Activated naive CD4-positive, alpha-beta T cell treated with anti-CD3 and anti-CD28 coated beads for 36 hours (primary cell): ENCODE measurements around the gene PLPPR2. TPM values are rescaled to one million over a fixed set of nuclear protein-coding genes. Genes with fewer than 3 reads are reported as not detected.
"Not testable (repeated sequence)": the region's sequence is repeated elsewhere in the genome, so short reads cannot be mapped to it uniquely, and the experiment has no call there.

Experiments used
- CTCF ChIA-PET: fragments of 350-600 bp; sonication (Branson Sonifier 250); formaldehyde crosslinking; loops from one replicate; lab custom pipeline; 2021; ENCODE audit warnings: antibody characterized with exemption; lab: Charles Lee
- DNase-seq: peaks from one replicate; pipeline ENCODE4 v3.0.0-alpha.2; 2020
- H3K27ac Mint-ChIP-seq: one replicate; pipeline ENCODE4 v1.8.0; 2021; ENCODE audit warnings: mild to moderate bottlenecking, mixed read lengths
- H3K27me3 Mint-ChIP-seq: one replicate; pipeline ENCODE4 v1.8.0; 2021; ENCODE audit warnings: low read depth, mixed read lengths
- H3K36me3 Mint-ChIP-seq: one replicate; pipeline ENCODE4 v1.8.0; 2021; ENCODE audit warnings: low read depth, mixed read lengths
- H3K4me1 Mint-ChIP-seq: one replicate; pipeline ENCODE4 v1.8.0; 2021; ENCODE audit warnings: low read depth, mixed read lengths
- H3K4me3 Mint-ChIP-seq: one replicate; pipeline ENCODE4 v1.8.0; 2021; ENCODE audit warnings: mild to moderate bottlenecking, moderate library complexity, mixed read lengths
- H3K9me3 Mint-ChIP-seq: one replicate; pipeline ENCODE4 v1.8.0; 2021; ENCODE audit warnings: mixed read lengths
- intact Hi-C: fragments of 100-400 bp; cut with micrococcal nuclease; formaldehyde crosslinking; loops from one replicate; pipeline ENCODE4 v1.15.1; 2023
- total RNA-seq, 2 experiments: library from RNA; stranded (reverse); gene quantifications; one replicate each; pipeline ENCODE4 v1.2.3, GENCODE V29; 2021

Gene PLPPR2
- total RNA-seq, 2 experiments from 2014 or later, result 2.6 to 2.8 TPM

DNA sequence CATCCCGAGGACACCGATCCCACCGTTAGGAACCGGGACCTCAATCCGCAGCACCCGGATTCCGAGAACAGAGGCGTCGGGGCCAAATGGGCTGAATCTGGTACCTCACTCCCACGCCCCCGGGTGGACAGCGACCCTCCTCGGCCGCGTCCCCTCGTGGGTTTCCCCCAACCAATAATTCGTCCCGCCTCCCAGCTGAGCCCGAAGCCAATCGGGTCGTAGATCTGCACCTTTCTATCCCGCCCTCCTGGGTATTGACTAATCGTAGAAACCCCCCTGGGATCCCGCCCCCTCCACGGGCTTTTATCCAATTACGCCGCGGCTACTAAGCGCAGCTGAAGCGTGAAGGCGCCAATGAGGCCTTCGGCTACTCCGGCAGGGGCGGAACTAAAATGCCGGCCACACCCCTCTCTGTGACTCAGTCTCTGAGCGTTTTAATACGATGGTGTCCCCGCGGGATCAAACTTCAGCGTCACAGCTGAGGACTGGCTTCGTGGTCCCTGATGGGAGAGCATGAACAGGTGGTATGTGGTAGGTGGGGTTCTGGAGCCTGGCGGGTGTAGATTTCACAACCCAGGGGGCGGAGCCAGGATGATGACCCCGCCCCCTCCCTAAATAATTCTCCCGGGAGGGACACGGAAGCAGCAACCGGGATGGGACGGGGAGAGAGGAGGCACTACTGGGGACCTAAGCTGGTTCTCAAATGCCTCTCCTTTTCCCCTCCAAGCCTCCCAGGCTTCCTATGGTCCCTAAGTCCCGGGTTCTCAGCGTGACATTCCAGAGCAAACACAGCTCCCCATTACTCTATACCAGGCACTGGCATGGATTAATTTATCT lies 8.9 kb upstream of the PLPPR2 start, which contains the start of the genes CCDC159 and TMEM205:
Gene CCDC159 (plus strand): TSS at position 416 of the 837 bp plus-strand sequence. CDS start 88 bp downstream, at position 504.
Gene TMEM205 (minus strand): TSS at position 165 of the 837 bp plus-strand sequence. CDS start 649 bp downstream, outside the sequence.
- CTCF ChIA-PET, result interaction anchor here (0.6 to 0.9 kb wide), 6 partner anchors 26 to 217 kb away, joined by 3 to 6 read pairs (median 4); no protein-coding TSS in a partner anchor

DNA sequence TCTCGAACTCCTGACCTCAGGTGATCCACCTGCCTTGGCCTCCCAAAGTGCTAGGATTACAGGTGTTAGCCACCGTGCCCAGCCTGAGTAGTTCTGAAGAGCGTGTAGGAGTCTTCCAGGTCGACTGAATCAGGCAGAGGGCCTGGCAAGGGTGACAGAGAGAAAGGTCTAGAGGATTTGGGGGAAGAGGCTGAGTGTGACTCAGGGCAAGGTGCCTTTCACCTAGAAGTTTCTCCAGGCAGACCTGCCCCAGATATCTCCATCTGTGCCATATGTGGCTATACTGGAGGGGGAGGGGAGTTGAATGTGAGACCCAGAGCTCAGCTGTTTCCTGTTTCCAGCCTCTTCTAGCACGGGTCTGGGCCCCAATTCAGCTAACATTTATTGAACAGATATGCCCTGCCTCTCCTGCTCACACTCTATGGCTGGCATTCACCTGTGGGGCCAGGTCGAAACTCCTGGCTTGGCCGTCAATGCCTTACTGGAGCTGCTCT lies 7.6 kb upstream of the PLPPR2 start:
- intact Hi-C loops, result no loop called here
- Mint-ChIP-seq H3K4me1 (peaks cover 26% of the 10 kb centered on the region), H3K4me3 (peak overlapping the region; percentile 97), H3K36me3 (peaks cover 10% of the 10 kb centered on the region), H3K9me3 (peaks cover 9% of the 10 kb centered on the region), H3K27ac (peak overlapping the region; percentile 24), H3K27me3 (no peaks in the 10 kb centered on the region)
- DNase-seq, result no peak
- CTCF ChIA-PET, result interaction anchor here (0.7 to 0.9 kb wide), 2 partner anchors 34 to 374 kb away, joined by 3 read pairs; no protein-coding TSS in a partner anchor

More for the DNA sequence above, 8.9 kb upstream of the PLPPR2 start, which contains the start of the genes CCDC159 and TMEM205:
- Mint-ChIP-seq H3K27ac (peak within 1 kb of the TSS; percentile 86), H3K4me1 (peaks cover 26% of the 10 kb centered on the region), H3K4me3 (peak within 1 kb of the TSS; percentile 97), H3K36me3 (peaks cover 10% of the 10 kb centered on the region), H3K27me3 (no peaks in the 10 kb centered on the region), H3K9me3 (peaks cover 9% of the 10 kb centered on the region)
- intact Hi-C loops, result loop anchor here (1.0 kb wide), 5 partner anchors 9 to 250 kb away; partner anchors contain the start of genes ODAD3, PLPPR2, PRKCSH and SWSAP1
- peak; percentile 100 for DNase-seq

DNA sequence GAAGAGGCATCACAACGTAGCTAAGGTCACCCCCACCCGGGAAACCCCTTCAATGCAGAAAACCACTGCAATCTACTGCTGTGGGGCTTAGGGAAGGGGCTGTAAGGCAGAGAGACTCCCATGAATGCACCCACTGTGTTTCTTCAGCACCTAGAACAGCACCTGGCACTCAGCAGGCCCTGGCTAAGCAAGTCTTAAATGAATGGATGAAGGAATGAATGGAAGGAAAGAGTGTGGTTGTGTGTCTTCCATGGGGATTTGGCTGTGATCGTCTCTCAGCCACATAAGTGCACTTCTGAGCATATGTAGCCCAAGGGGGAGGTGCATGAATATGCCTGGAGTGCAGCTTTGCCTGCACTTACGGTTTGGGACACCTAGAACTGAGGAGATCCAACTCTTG lies 6.1 kb upstream of the PLPPR2 start:
- no peak for DNase-seq
- H3K36me3 Mint-ChIP-seq, result peaks cover 10% of the 10 kb centered on the region

DNA sequence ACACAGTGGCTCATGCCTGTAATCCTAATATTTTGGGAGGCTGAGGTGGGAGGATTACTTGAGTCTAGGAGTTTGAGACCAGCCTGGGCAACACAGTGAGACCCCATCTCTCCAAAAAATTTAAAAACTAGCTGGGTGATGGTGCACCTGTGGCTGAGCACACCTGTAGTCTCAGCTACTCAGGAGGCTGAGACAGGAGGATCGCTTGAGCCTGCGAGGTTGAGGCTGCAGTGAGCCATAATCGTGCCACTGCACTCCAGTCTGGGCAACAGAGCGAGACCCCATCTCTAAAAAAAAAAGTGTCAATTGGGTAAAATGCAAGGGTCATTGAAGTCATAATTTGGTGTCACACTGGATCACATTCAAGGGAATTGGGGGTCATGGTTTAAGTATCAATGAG lies 1.1 kb upstream of the PLPPR2 start:
- DNase-seq, result not testable (repeated sequence)

More for the DNA sequence above, 6.1 kb upstream of the PLPPR2 start:
- H3K27ac Mint-ChIP-seq, result no peak overlapping the region
- H3K4me3 Mint-ChIP-seq, result no peak overlapping the region
- H3K27me3 Mint-ChIP-seq, result no peaks in the 10 kb centered on the region
- CTCF ChIA-PET, result interaction anchor here (1.2 kb wide), 1 partner anchor 32 kb away, joined by 4 read pairs; no protein-coding TSS in a partner anchor
- H3K9me3 Mint-ChIP-seq, result peaks cover 9% of the 10 kb centered on the region
- intact Hi-C loops, result no loop called here
- H3K4me1 Mint-ChIP-seq, result peaks cover 26% of the 10 kb centered on the region

DNA sequence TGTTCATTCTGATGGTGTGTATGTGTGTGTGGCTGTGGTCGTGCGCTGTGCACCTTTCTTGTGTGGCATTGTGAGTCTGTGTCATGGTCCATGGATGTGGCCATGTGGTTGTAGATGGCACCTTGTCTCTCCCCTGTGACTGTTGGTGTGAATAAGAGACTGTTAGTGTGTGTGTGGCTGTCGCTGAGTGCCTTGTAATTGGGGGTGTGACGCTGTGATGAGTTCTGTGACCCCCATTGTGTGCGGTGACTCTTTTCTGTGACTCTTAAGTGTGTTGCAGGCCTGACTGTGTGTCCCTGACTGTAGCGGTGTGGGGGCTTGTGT lies 804 bp downstream of the PLPPR2 start:
- intact Hi-C loops, result no loop called here
- Mint-ChIP-seq H3K4me1 (peaks cover 11% of the 10 kb centered on the region), H3K36me3 (no peaks in the 10 kb centered on the region), H3K4me3 (peak overlapping the region; percentile 69), H3K27ac (no peak overlapping the region), H3K27me3 (peaks cover 4% of the 10 kb centered on the region), H3K9me3 (no peaks in the 10 kb centered on the region)
- CTCF ChIA-PET, result no interaction called here
- no peak for DNase-seq

More for the DNA sequence above, 1.1 kb upstream of the PLPPR2 start:
- H3K9me3 Mint-ChIP-seq, CTCF ChIA-PET, H3K27ac Mint-ChIP-seq, H3K4me3 Mint-ChIP-seq, H3K27me3 Mint-ChIP-seq, intact Hi-C loops, H3K36me3 Mint-ChIP-seq: not testable (repeated sequence)
- H3K4me1 Mint-ChIP-seq, result peaks cover 11% of the 10 kb centered on the region

DNA sequence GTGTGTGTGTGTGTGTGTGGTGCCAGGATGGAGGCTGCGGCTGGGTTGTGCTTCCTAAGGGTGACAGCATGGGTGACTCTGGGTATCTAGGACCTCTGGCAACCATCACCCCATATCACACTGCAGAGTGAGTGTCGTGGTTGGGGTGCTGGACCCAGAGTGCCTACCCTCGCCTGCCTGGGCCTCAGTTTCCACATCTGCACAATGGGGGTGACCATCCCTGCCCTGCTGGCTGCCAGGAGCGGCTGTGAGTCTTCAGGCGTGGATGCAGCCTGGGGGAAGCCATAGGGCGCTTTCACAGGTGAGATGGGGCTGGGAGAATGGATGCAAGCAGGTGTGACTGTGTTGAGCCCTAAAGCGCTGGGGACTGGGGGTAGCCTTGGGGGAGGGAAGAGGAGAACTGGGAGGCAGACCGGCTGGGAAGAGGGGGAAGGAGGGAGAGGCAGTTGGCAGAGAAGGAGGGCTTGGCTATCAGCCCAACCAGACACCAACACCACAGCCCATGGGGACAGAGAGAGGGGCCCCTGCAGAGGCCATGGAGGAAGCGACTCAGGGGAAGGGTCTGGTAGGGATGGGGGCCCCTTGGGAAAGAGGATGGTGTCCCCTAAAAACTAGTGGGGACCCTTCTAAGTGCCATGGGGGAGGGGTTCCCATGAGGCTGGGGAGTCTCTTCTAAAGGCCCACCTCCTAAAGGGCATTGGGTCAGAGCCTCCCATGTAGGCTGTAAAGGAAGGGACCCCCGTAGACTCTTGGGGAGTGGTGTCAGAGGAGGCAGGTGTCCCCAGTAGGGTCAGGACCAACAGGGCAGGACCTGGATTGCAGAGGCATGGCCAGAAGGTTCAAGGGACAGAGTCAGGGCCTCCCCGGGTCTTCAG lies 1.7 kb downstream of the PLPPR2 start:
- no peak overlapping the region for H3K27ac Mint-ChIP-seq

DNA sequence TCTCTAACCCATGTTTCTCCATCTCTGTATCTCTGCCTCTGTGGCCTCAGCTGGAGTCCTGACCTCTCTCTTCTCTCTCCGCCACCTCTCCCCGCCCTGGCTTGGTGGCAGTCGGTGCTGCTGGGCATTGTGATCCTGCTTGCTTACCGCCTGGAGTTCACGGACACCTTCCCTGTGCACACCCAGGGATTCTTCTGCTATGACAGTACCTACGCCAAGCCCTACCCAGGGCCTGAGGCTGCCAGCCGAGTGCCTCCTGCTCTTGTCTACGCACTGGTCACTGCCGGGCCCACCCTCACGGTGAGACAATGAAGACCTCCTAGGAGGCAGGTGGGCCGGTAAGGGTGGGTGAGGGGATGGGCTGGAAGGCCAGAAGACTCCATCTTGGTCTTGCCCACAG lies 4.2 kb downstream of the PLPPR2 start:
- H3K27me3 Mint-ChIP-seq, result peaks cover 4% of the 10 kb centered on the region
- no peak overlapping the region for H3K27ac Mint-ChIP-seq
- CTCF ChIA-PET, result no interaction called here
- intact Hi-C loops, result no loop called here
- no peaks in the 10 kb centered on the region for H3K36me3 Mint-ChIP-seq
- DNase-seq, result no peak
- H3K4me3 Mint-ChIP-seq, result no peak overlapping the region
- peaks cover 11% of the 10 kb centered on the region for H3K4me1 Mint-ChIP-seq
- no peaks in the 10 kb centered on the region for H3K9me3 Mint-ChIP-seq

More for the DNA sequence above, 1.7 kb downstream of the PLPPR2 start:
- CTCF ChIA-PET, result no interaction called here
- no peak for DNase-seq
- Mint-ChIP-seq H3K4me1 (peaks cover 11% of the 10 kb centered on the region), H3K27me3 (peaks cover 4% of the 10 kb centered on the region), H3K36me3 (no peaks in the 10 kb centered on the region), H3K4me3 (no peak overlapping the region), H3K9me3 (no peaks in the 10 kb centered on the region)
- intact Hi-C loops, result no loop called here

DNA sequence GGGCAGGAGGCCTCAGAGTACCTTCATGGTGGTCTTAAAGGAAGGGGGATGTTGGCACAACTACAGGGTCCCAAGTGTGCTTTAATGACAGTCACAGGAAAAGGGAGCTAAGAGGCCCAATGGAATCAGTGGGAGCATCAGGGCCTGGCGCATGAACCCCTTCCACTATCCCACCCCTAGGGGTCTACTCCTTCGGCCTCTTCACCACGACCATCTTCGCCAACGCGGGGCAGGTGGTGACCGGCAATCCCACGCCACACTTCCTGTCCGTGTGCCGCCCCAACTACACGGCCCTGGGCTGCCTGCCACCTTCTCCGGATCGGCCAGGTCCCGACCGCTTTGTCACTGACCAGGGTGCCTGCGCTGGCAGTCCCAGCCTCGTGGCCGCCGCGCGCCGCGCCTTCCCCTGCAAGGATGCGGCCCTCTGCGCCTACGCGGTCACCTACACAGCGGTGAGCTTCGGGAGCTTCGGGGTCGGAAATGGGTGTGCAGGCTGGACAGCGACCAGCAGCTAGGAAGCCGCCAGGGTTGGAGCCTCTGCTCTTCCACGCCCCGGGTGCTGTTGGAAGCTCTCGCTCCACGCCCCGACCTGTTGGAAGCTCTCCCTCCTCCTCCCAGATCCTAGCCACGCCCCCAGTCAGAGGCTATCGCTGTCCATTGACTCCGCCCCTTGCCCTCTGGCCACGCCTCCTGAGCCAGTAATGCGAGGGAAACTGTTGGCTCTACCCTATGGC lies 6.0 kb downstream of the PLPPR2 start:
- H3K36me3 Mint-ChIP-seq, result no peaks in the 10 kb centered on the region
- H3K4me3 Mint-ChIP-seq, result no peak overlapping the region
- intact Hi-C loops, result no loop called here
- H3K4me1 Mint-ChIP-seq, result peaks cover 2% of the 10 kb centered on the region
- CTCF ChIA-PET, result no interaction called here
- no peak overlapping the region for H3K27ac Mint-ChIP-seq
- peaks cover under 1% of the 10 kb centered on the region for H3K27me3 Mint-ChIP-seq
- no peaks in the 10 kb centered on the region for H3K9me3 Mint-ChIP-seq
- no peak for DNase-seq

DNA sequence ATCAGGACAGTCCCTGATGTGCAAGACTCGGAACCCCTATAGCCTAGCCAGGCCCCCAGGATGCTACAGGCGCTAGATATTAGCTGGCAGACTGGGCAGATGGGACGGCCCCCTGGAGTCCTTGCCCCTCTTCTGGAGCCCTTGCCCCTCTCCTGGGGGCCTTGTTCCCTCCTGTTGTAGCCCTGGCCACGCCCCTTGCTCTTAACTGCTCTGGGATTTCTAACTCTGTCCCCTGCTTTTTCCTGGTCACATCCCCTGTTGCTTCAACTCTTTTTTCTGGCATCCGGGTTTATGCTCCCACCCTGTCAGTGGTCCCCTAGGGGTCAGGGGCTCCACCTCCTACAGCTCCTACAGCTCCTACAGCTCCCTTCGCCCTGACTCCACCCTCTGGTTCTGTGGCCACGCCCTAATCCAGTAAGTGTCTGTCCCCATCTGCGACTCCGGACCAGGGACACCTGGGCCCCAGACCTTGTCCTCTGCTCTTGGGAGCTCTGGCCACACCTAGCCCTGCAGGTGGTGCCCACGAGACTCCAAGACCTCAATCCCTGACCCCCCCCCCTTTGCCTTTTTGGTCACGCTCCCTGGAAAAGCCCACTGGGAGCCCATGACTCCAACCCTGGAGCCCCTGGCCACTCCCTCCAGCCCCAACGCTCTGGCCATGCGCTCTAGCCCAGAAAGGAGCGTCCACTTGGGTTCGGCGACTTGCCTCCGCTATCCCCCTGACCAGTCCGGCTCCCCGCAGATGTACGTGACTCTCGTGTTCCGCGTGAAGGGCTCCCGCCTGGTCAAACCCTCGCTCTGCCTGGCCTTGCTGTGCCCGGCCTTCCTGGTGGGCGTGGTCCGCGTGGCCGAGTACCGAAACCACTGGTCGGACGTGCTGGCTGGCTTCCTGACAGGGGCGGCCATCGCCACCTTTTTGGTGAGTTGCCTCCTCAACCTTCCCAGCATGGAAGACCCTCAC lies 6.8 kb downstream of the PLPPR2 start:
- Mint-ChIP-seq H3K4me1 (no peaks in the 10 kb centered on the region), H3K4me3 (no peak overlapping the region), H3K36me3 (no peaks in the 10 kb centered on the region), H3K9me3 (no peaks in the 10 kb centered on the region), H3K27ac (no peak overlapping the region), H3K27me3 (no peaks in the 10 kb centered on the region)
- CTCF ChIA-PET, result no interaction called here
- DNase-seq, result no peak
- intact Hi-C loops, result no loop called here

DNA sequence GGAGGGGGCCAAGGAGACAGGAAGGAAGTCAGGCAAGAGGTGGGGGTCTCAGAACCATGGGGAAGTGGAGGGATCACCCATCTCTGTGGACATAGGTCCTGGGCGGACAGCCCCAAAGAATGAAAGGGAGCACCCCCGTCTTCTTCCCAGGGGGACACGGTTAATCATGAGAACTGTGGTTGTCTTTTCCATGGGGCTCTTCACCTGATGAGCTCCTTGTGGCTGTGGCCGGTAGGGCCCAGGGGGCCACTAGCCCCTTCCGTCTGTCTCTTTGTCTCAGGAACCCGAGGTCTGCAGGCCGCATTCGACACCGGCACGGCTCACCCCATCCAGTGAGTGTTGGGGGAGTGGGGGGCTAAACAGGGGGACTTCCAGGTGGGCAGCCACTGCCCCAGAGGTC lies 8.6 kb downstream of the PLPPR2 start:
- Mint-ChIP-seq H3K4me3 (no peak overlapping the region), H3K27ac (no peak overlapping the region), H3K27me3 (no peaks in the 10 kb centered on the region), H3K9me3 (no peaks in the 10 kb centered on the region), H3K4me1 (no peaks in the 10 kb centered on the region), H3K36me3 (no peaks in the 10 kb centered on the region)
- intact Hi-C loops, result no loop called here
- DNase-seq, result no peak
- CTCF ChIA-PET, result no interaction called here
